AG09309 (cell line): ENCODE data around the gene PCDH9.

Experiments
- DNase-seq: peaks from one replicate; pipeline ENCODE4 v3.0.0-alpha.2; 2010; ENCODE audit warnings: low read depth
- H3K4me3 ChIP-seq: 2 replicates; pipeline ENCODE4 v1.5.1; 2011; ENCODE audit warnings: mild to moderate bottlenecking, low read depth, low read length, moderate library complexity; ENCODE audit not compliant: control insufficient read depth
- CTCF ChIP-seq: IDR thresholded peaks from 2 replicates; pipeline ENCODE4 v1.5.1; 2011; ENCODE audit warnings: mild to moderate bottlenecking, low read depth, low read length, inconsistent platforms; ENCODE audit not compliant: insufficient read depth, control insufficient read depth; ENCODE audit errors: missing control alignments

The PCDH9 gene

GRCh38 chr13:66644855-66645460, 585.2 kb downstream of the PCDH9 start:
- no peak for TF ChIP-seq CTCF
- no peak overlapping the region for H3K4me3 ChIP-seq
- DNase-seq = no peak

GRCh38 chr13:66640231-66640630, 589.9 kb downstream of the PCDH9 start:
- no peak overlapping the region for H3K4me3 ChIP-seq
- no peak for DNase-seq
- TF ChIP-seq CTCF = no peak

- H3K4me3 ChIP-seq = no peak overlapping the region
- no peak for DNase-seq
- no peak for TF ChIP-seq CTCF
Measured at GRCh38 chr13:66639044-66639443, 591.1 kb downstream of the PCDH9 start.

GRCh38 chr13:66635526-66635925, 594.6 kb downstream of the PCDH9 start:
- no peak overlapping the region for H3K4me3 ChIP-seq
- no peak for TF ChIP-seq CTCF
- DNase-seq = peak; percentile 48

GRCh38 chr13:66634384-66634783, 595.8 kb downstream of the PCDH9 start:
- H3K4me3 ChIP-seq = no peak overlapping the region
- TF ChIP-seq CTCF = no peak
- DNase-seq = no peak

GRCh38 chr13:66627512-66627911, 602.6 kb downstream of the PCDH9 start:
- no peak overlapping the region for H3K4me3 ChIP-seq
- TF ChIP-seq CTCF = no peak
- no peak for DNase-seq

- no peak for TF ChIP-seq CTCF
- no peak overlapping the region for H3K4me3 ChIP-seq
Measured at GRCh38 chr13:66624302-66624701, 605.8 kb downstream of the PCDH9 start.

More at GRCh38 chr13:66624302-66624701, 605.8 kb downstream of the PCDH9 start:
- no peak for DNase-seq
